LNCAP (cell line): ENCODE measurements around the gene KLKB1.

Source experiments
- CTCF ChIP-seq: fragments of 450-650 bp; IDR thresholded peaks from 2 replicates; pipeline ENCODE4 v1.5.1; 2017; ENCODE audit warnings: mild to moderate bottlenecking

KLKB1 gene

GRCh38 chr4:186243331-186243730, 16.0 kb downstream of the KLKB1 start:
- no peak for TF ChIP-seq CTCF

- no peak for TF ChIP-seq CTCF
Measured at GRCh38 chr4:186244835-186245234, 17.5 kb downstream of the KLKB1 start.

- TF ChIP-seq CTCF, result no peak
Measured at GRCh38 chr4:186248643-186249042, 21.3 kb downstream of the KLKB1 start.

- TF ChIP-seq CTCF, result no peak
Measured at GRCh38 chr4:186249785-186250754, 22.8 kb downstream of the KLKB1 start.

GRCh38 chr4:186250760-186251159, 23.5 kb downstream of the KLKB1 start:
- TF ChIP-seq CTCF, result no peak

GRCh38 chr4:186255122-186255521, 27.8 kb downstream of the KLKB1 start:
- no peak for TF ChIP-seq CTCF

GRCh38 chr4:186258216-186258811, 31.0 kb downstream of the KLKB1 start:
- TF ChIP-seq CTCF, result no peak
